ENCODE data around the gene ERBB2. TPM values are rescaled to one million over a fixed set of nuclear protein-coding genes. Genes with fewer than 3 reads are reported as not detected.

The ERBB2 gene
- total and polyA plus RNA-seq, 7 experiments from 2014 or later, result 0.39 to 10.5 (median 5.8) TPM

DNA sequence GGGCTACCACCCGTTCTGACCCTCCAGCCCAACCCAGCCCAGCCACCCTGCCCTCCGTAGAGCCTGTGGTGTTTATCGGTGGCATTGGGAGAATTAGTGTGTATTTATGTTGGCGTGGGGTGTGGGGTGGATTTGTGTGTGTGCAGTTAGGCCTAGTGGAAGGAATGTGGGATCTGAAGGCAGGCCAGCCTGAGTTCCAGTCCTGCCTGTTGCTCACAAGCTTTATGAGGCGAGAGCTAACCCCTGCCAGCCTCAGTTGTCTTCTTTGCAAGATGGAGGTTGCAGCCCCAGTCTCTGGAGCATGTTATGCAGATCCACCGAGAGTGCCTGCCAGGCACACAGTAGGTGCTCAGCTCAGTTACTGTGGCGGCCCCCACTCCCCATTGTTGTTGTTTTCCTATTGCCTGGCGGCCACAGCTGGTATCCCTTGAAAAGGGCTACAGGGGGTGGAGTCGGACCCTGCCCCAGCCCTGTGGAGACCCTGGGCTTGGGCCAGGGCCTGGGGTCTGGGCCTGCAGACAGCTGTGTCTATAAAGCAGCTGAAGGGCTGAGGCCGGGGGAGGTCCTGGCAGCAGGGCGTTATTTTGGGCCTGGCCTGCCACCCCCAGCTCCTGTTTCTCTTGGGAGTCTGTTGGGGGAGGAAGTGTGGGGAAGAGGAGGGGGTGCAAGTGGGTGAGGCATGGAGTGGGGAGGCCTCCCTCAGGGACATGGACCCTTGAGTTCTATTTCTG lies 5.1 kb downstream of the ERBB2 start:
- Mint-ChIP-seq H3K4me3 (peak overlapping the region in 1 of 10 donors; percentile 43), H3K27ac (no peak overlapping the region), H3K9me3 (peaks cover 0 to 2% (median 0%) of the 10 kb centered on the region in 11 donors), H3K4me1 (peaks cover 15 to 48% (median 26%) of the 10 kb centered on the region in 7 donors), H3K27me3 (peaks cover 10 to 26% (median 14%) of the 10 kb centered on the region in 5 donors), H3K36me3 (no peaks in the 10 kb centered on the region)
- H3K36me3 ChIP-seq (ENCODE audit: control insufficient read depth in 2 of 3, insufficient read depth in 3 of 3, low read length in 3 of 3), result no peaks in the 10 kb centered on the region
- H3K9me3 ChIP-seq (ENCODE audit: control insufficient read depth in 2 of 3, low read length in 3 of 3), result no peaks in the 10 kb centered on the region
- DNase-seq (no peak), ATAC-seq (no peak)
- ChIA-PET CTCF (no interaction called here), POLR2A (interaction anchor here (0.7 to 1.4 kb wide), 2 partner anchors 25 to 157 kb away, joined by 3 read pairs; partner anchors contain the start of gene MIEN1)
- no peak overlapping the region for H3K27ac ChIP-seq (ENCODE audit: low read depth, low read length)
- no peak overlapping the region for H3K4me3 ChIP-seq (ENCODE audit: low read length)
- peaks cover 0 to 4% of the 10 kb centered on the region in 2 donors for H3K27me3 ChIP-seq (ENCODE audit: control insufficient read depth in 2 of 2, insufficient read depth in 2 of 2, low read length in 2 of 2)
- H3K4me1 ChIP-seq (ENCODE audit: control insufficient read depth in 2 of 2, insufficient read depth in 2 of 2, low read length in 2 of 2), result peaks cover 7 to 16% of the 10 kb centered on the region in 2 donors
- intact Hi-C loops (cut with micrococcal nuclease), result no loop called here

DNA sequence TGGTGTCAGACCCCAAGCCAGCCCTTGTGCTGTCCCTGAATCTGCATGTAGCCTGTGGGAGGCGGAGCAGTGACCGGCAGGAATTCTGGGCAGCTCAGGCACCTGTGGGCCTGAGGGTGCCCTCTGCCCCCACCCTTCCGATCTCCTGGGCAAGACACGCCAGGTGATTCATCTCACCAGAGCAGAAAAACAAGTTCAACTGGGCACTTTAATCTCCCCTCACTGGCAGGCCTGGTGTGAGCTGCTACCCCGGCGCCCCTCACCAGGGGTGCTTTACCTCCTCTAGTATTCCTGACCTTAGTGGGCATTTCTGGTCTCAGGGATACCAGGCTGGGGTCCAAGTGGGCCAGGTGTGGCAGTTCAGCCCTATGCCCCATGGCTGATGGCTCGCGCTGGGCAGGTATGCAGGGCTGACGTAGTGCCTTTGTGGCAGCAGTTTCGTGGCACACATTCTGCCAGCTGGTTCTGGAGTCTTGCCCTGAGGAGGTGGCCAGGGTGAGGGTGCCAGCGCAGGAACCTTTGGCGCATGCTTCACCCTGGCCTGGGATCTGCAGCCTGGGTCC lies 6.0 kb downstream of the ERBB2 start:
- Histone ChIP-seq H3K4me1 (ENCODE audit: control insufficient read depth in 2 of 2, insufficient read depth in 2 of 2, low read length in 2 of 2) (peaks cover 7 to 16% of the 10 kb centered on the region in 2 donors), H3K27me3 (ENCODE audit: control insufficient read depth in 2 of 2, insufficient read depth in 2 of 2, low read length in 2 of 2) (peaks cover 0 to 4% of the 10 kb centered on the region in 2 donors), H3K36me3 (ENCODE audit: control insufficient read depth in 2 of 3, insufficient read depth in 3 of 3, low read length in 3 of 3) (no peaks in the 10 kb centered on the region), H3K9me3 (ENCODE audit: control insufficient read depth in 2 of 3, low read length in 3 of 3) (no peaks in the 10 kb centered on the region), H3K4me3 (ENCODE audit: low read length) (no peak overlapping the region), H3K27ac (ENCODE audit: low read depth, low read length) (no peak overlapping the region)
- POLR2A ChIA-PET, result interaction anchor here (0.7 to 1.9 kb wide), 2 partner anchors 24 to 156 kb away, joined by 3 to 7 read pairs; partner anchors contain the start of gene MIEN1
- Mint-ChIP-seq H3K9me3 (peaks cover 0 to 2% (median 0%) of the 10 kb centered on the region in 11 donors), H3K4me3 (no peak overlapping the region), H3K4me1 (peaks cover 15 to 45% (median 25%) of the 10 kb centered on the region in 7 donors), H3K27ac (peak overlapping the region in 1 of 9 donors; percentile 42), H3K36me3 (no peaks in the 10 kb centered on the region), H3K27me3 (peaks cover 9 to 21% (median 10%) of the 10 kb centered on the region in 5 donors)
- ATAC-seq (no peak), DNase-seq (no peak)
- intact Hi-C loops (cut with micrococcal nuclease), result no loop called here
- CTCF ChIA-PET, result interaction anchor here (0.6 kb wide), 2 partner anchors 82 to 116 kb away, joined by 3 read pairs; no protein-coding TSS in a partner anchor

DNA sequence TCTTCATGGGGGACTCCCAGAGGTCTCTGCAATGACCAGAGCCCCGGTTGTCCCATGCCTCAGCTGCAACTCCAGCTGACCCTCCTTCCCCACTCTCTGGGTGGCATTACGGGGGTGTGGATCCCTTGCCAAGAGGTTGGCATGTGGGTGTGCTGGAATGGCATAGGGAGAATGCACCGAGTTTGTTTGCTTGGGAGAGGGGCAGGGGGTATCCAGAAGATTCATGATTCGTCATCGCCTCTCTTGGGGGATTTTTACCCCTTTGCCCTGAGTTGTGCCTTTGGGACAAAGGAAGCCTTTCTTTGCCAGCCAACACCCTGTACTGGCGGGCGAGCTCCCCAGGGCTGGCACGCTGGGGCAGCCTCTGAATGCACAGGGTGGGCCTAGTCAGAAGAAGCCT lies 6.5 kb downstream of the ERBB2 start:
- Histone ChIP-seq H3K27me3 (ENCODE audit: control insufficient read depth in 2 of 2, insufficient read depth in 2 of 2, low read length in 2 of 2) (no peaks in the 10 kb centered on the region), H3K27ac (ENCODE audit: low read depth, low read length) (no peak overlapping the region), H3K36me3 (ENCODE audit: control insufficient read depth in 2 of 3, insufficient read depth in 3 of 3, low read length in 3 of 3) (no peaks in the 10 kb centered on the region), H3K4me1 (ENCODE audit: control insufficient read depth in 2 of 2, insufficient read depth in 2 of 2, low read length in 2 of 2) (peaks cover 7 to 16% of the 10 kb centered on the region in 2 donors), H3K4me3 (ENCODE audit: low read length) (no peak overlapping the region), H3K9me3 (ENCODE audit: control insufficient read depth in 2 of 3, low read length in 3 of 3) (no peaks in the 10 kb centered on the region)
- DNase-seq, result no peak
- intact Hi-C loops (cut with micrococcal nuclease), result no loop called here
- peaks cover 4 to 15% (median 5%) of the 10 kb centered on the region in 5 donors for H3K27me3 Mint-ChIP-seq
- ChIA-PET POLR2A (interaction anchor here (1.0 to 1.9 kb wide), 3 partner anchors 10 to 24 kb away, joined by 4 to 9 read pairs (median 7); partner anchors contain the start of genes MIEN1 and PGAP3), CTCF (interaction anchor here (0.6 to 1.3 kb wide), 4 partner anchors 40 to 116 kb away, joined by 3 read pairs; no protein-coding TSS in a partner anchor)
- peak overlapping the region in 3 of 10 donors; percentile 49 to 74 (median 54) for H3K4me3 Mint-ChIP-seq
- H3K4me1 Mint-ChIP-seq, result peaks cover 15 to 41% (median 22%) of the 10 kb centered on the region in 7 donors
- peak overlapping the region in 3 of 9 donors; percentile 42 to 73 (median 72) for H3K27ac Mint-ChIP-seq
- H3K36me3 Mint-ChIP-seq, result no peaks in the 10 kb centered on the region
- peaks cover 0 to 2% (median 0%) of the 10 kb centered on the region in 11 donors for H3K9me3 Mint-ChIP-seq
- ATAC-seq, result no peak

DNA sequence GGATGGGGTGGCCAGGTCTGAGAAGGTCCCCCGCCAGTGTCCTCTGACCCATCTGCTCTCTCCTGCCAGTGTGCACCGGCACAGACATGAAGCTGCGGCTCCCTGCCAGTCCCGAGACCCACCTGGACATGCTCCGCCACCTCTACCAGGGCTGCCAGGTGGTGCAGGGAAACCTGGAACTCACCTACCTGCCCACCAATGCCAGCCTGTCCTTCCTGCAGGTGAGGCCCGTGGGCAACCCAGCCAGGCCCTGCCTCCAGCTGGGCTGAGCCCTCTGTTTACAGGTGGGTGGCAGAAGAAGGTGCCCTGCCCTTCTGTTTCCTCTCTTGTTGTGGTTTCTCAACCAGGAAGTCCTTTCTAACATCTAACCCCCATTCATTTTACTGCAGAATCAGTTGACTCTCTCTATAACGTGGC lies 7.1 kb downstream of the ERBB2 start:
- ChIA-PET CTCF (interaction anchor here (0.9 to 1.3 kb wide), 2 partner anchors 41 to 85 kb away, joined by 3 read pairs; no protein-coding TSS in a partner anchor), POLR2A (interaction anchor here (1.0 to 1.9 kb wide), 4 partner anchors 11 to 36 kb away, joined by 3 to 9 read pairs (median 6); partner anchors contain the start of genes MIEN1 and PGAP3)

DNA sequence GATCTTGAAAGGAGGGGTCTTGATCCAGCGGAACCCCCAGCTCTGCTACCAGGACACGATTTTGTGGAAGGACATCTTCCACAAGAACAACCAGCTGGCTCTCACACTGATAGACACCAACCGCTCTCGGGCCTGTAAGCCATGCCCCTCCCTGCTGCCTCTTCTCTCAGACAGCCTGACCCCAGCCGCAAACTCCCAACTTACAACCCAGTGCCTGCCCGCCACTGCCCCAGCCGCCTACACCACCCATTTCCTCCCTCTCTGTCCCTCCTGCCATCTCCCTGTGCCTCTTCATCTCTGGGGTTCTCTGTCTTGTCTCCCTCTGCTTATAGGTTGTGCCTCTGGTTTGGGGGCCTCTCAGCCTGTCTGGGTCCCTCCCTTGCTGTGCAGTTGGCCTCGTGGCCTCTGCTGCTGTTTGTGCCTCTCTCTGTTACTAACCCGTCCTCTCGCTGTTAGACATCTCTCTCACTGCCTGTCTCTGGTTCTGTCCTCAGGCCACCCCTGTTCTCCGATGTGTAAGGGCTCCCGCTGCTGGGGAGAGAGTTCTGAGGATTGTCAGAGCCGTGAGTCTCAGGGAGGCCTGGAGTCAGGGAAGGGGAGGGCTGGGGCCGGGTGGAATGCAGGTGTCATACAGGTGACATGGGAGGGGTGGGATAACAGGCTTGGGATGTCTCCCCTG lies 9.6 kb downstream of the ERBB2 start:
- H3K4me1 Mint-ChIP-seq, result peaks cover 11 to 36% (median 22%) of the 10 kb centered on the region in 7 donors
- Histone ChIP-seq H3K4me3 (ENCODE audit: low read length) (no peak overlapping the region), H3K27me3 (ENCODE audit: control insufficient read depth in 2 of 2, insufficient read depth in 2 of 2, low read length in 2 of 2) (no peaks in the 10 kb centered on the region), H3K27ac (ENCODE audit: low read depth, low read length) (no peak overlapping the region), H3K9me3 (ENCODE audit: control insufficient read depth in 2 of 3, low read length in 3 of 3) (no peaks in the 10 kb centered on the region), H3K4me1 (ENCODE audit: control insufficient read depth in 2 of 2, insufficient read depth in 2 of 2, low read length in 2 of 2) (peaks cover 7 to 16% of the 10 kb centered on the region in 2 donors), H3K36me3 (ENCODE audit: control insufficient read depth in 2 of 3, insufficient read depth in 3 of 3, low read length in 3 of 3) (no peaks in the 10 kb centered on the region)
- ATAC-seq, result peak; percentile 49
- peaks cover 0 to 4% (median 0%) of the 10 kb centered on the region in 5 donors for H3K36me3 Mint-ChIP-seq
- H3K27me3 Mint-ChIP-seq, result no peaks in the 10 kb centered on the region
- H3K9me3 Mint-ChIP-seq, result peaks cover 0 to 2% (median 0%) of the 10 kb centered on the region in 11 donors
- POLR2A ChIA-PET, result interaction anchor here (0.7 to 1.0 kb wide), 2 partner anchors 20 to 261 kb away, joined by 3 read pairs; no protein-coding TSS in a partner anchor
- intact Hi-C loops (cut with micrococcal nuclease), result no loop called here
- H3K27ac Mint-ChIP-seq, result peak overlapping the region in 4 of 9 donors; percentile 41 to 87 (median 50)
- CTCF ChIA-PET, result no interaction called here
- DNase-seq, result no peak
- H3K4me3 Mint-ChIP-seq, result peak overlapping the region in 3 of 10 donors; percentile 14 to 75 (median 49)

More for the DNA sequence above, 7.1 kb downstream of the ERBB2 start:
- Mint-ChIP-seq H3K27ac (peak overlapping the region in 7 of 9 donors; percentile 26 to 74 (median 42)), H3K4me1 (peaks cover 15 to 41% (median 22%) of the 10 kb centered on the region in 7 donors), H3K36me3 (no peaks in the 10 kb centered on the region), H3K4me3 (peak overlapping the region; percentile 22 to 74 (median 55)), H3K27me3 (peaks cover 0 to 11% (median 0%) of the 10 kb centered on the region in 5 donors), H3K9me3 (peaks cover 0 to 2% (median 0%) of the 10 kb centered on the region in 11 donors)
- DNase-seq (peak in 6 of 9 donors; percentile 11 to 39 (median 24)), ATAC-seq (peak; percentile 54)
- intact Hi-C loops (cut with micrococcal nuclease), result no loop called here
- no peaks in the 10 kb centered on the region for H3K9me3 ChIP-seq (ENCODE audit: control insufficient read depth in 2 of 3, low read length in 3 of 3)
- no peak overlapping the region for H3K4me3 ChIP-seq (ENCODE audit: low read length)
- peaks cover 7 to 16% of the 10 kb centered on the region in 2 donors for H3K4me1 ChIP-seq (ENCODE audit: control insufficient read depth in 2 of 2, insufficient read depth in 2 of 2, low read length in 2 of 2)
- no peak overlapping the region for H3K27ac ChIP-seq (ENCODE audit: low read depth, low read length)
- H3K36me3 ChIP-seq (ENCODE audit: control insufficient read depth in 2 of 3, insufficient read depth in 3 of 3, low read length in 3 of 3), result no peaks in the 10 kb centered on the region
- no peaks in the 10 kb centered on the region for H3K27me3 ChIP-seq (ENCODE audit: control insufficient read depth in 2 of 2, insufficient read depth in 2 of 2, low read length in 2 of 2)

All from naive thymus-derived CD4-positive, alpha-beta T cell (primary cell).